Stomach (tissue), 4 donors: ENCODE data around the gene USP16.

Experiments
- CTCF ChIP-seq, 7 experiments: fragments of 450-650 bp in 4 of 7; fragments of 200-600 bp in 3 of 7; sonication (generic) in 3 of 7; IDR thresholded peaks; one replicate each; pipeline ENCODE4 v1.5.1; 2016 to 2019; ENCODE audit warnings: antibody characterized with exemption in 7 of 7, control low read depth in 2 of 7, mild to moderate bottlenecking in 1 of 7
- EP300 ChIP-seq: sonication (generic); formaldehyde crosslinking; IDR thresholded peaks from one replicate; pipeline ENCODE4 v1.6.1; 2017; ENCODE audit warnings: antibody characterized with exemption
- POLR2A ChIP-seq, 4 donors: fragments of 450-650 bp; IDR thresholded peaks; one replicate each; pipeline ENCODE4 v1.6.1; 2016; ENCODE audit warnings: antibody characterized with exemption in 4 of 4, control low read depth in 2 of 4, mild to moderate bottlenecking in 1 of 4, moderate library complexity in 1 of 4

- TF ChIP-seq CTCF (IDR thresholded peaks at IDR 0.05) (no peak), POLR2A (IDR thresholded peaks at IDR 0.05) (no peak), EP300 (no peak)
Measured at GRCh38 chr21:29052224-29052623, 27.8 kb downstream of the USP16 start.
